ENCODE data around the gene NLK.

- TF ChIP-seq CTCF (IDR thresholded peaks at IDR 0.05; ENCODE audit: borderline replicate concordance, extremely low read depth, low read length, poor library complexity, severe bottlenecking): no peak
- TF ChIP-seq EZH2 (IDR thresholded peaks at IDR 0.05; ENCODE audit: borderline replicate concordance, low read depth, low read length, severe bottlenecking): no peak
Observed at GRCh38 chr17:28159004-28159403, 116.5 kb downstream of the NLK start.
